SU-DHL-6 (cell line): ENCODE results near the gene ROCK2.

Experiments used
- H2AFZ ChIP-seq: fragments of 200-600 bp; sonication (generic); 2 replicates; pipeline ENCODE4 v1.6.1; 2014; ENCODE audit warnings: low read depth, mild to moderate bottlenecking, moderate library complexity, mixed read lengths, antibody characterized with exemption, low read length; ENCODE audit not compliant: severe bottlenecking
- H3F3A ChIP-seq: fragments of 200-600 bp; shearing (Covaris generic); 2 replicates; pipeline ENCODE4 v1.6.0; 2016; ENCODE audit warnings: antibody characterized with exemption, mild to moderate bottlenecking; ENCODE audit not compliant: insufficient read depth
- H3K27ac ChIP-seq: fragments of 200-600 bp; sonication (generic); 2 replicates; pipeline ENCODE4 v1.5.1; 2016; ENCODE audit warnings: low read depth, mild to moderate bottlenecking, low read length, moderate library complexity, mixed read lengths
- H3K27me3 ChIP-seq: fragments of 200-600 bp; sonication (generic), shearing (Covaris generic); 2 replicates; pipeline ENCODE4 v1.6.0; 2014; ENCODE audit warnings: mild to moderate bottlenecking, low read length
- H3K36me3 ChIP-seq: fragments of 200-600 bp; sonication (generic); 2 replicates; pipeline ENCODE4 v1.6.1; 2014; ENCODE audit warnings: mild to moderate bottlenecking, low read length, mixed read lengths
- H3K4me2 ChIP-seq: fragments of 300-600, 200-600 bp; shearing (Covaris generic), sonication (generic); 2 replicates; pipeline ENCODE4 v1.6.0; 2014; ENCODE audit warnings: low read length, low read depth, mild to moderate bottlenecking; ENCODE audit not compliant: poor library complexity, severe bottlenecking
- H3K4me3 ChIP-seq: fragments of 200-600 bp; sonication (generic); 2 replicates; pipeline ENCODE4 v1.5.1; 2014; ENCODE audit warnings: antibody characterized with exemption, low read length, mild to moderate bottlenecking, mixed read lengths; ENCODE audit not compliant: insufficient read depth, poor library complexity, severe bottlenecking
- H3K79me2 ChIP-seq: fragments of 200-600 bp; sonication (generic); 2 replicates; pipeline ENCODE4 v1.6.1; 2014; ENCODE audit warnings: mild to moderate bottlenecking, low read length, moderate library complexity; ENCODE audit not compliant: insufficient read depth
- H3K9ac ChIP-seq: fragments of 200-600 bp; sonication (generic); 2 replicates; pipeline ENCODE4 v1.7.0; 2014; ENCODE audit warnings: mild to moderate bottlenecking, low read length
- H3K9me2 ChIP-seq: fragments of 200-600 bp; sonication (generic); replicated peaks from 2 replicates; pipeline ENCODE4 v1.6.1; 2014; ENCODE audit warnings: low read length; ENCODE audit not compliant: insufficient read depth
- H3K9me3 ChIP-seq: fragments of 200-600 bp; sonication (generic); 2 replicates; pipeline ENCODE4 v1.6.1; 2014; ENCODE audit warnings: low read length, mixed read lengths; ENCODE audit not compliant: insufficient read depth
- H4K20me1 ChIP-seq: fragments of 200-600 bp; sonication (generic); 2 replicates; pipeline ENCODE4 v1.6.1; 2014; ENCODE audit warnings: low read depth, mild to moderate bottlenecking, antibody characterized with exemption, low read length, moderate library complexity, mixed read lengths
- CTCF ChIP-seq: fragments of 200-600 bp; sonication (generic); IDR thresholded peaks from one replicate; pipeline ENCODE4 v1.5.1; 2017; ENCODE audit warnings: antibody characterized with exemption, mild to moderate bottlenecking, low read length, moderate library complexity; ENCODE audit not compliant: insufficient read depth, poor library complexity, severe bottlenecking
- EZH2phosphoT487 ChIP-seq: fragments of 200-600 bp; sonication (generic), shearing (Covaris generic); conservative IDR thresholded peaks from 2 replicates; pipeline ENCODE4 v1.6.1; 2018; ENCODE audit warnings: mild to moderate bottlenecking, antibody characterized with exemption, low read length, moderate library complexity, mixed read lengths

The ROCK2 gene

GRCh38 chr2:11310212-11310611 is 34.2 kb downstream of the ROCK2 start:
- H3K79me2 ChIP-seq = peaks cover 85% of the 10 kb centered on the region
- H3K4me2 ChIP-seq = no peak overlapping the region
- no peaks in the 10 kb centered on the region for H3K27me3 ChIP-seq
- no peaks in the 10 kb centered on the region for H3K36me3 ChIP-seq
- H2AFZ ChIP-seq = no peak overlapping the region
- H3K9me3 ChIP-seq = no peaks in the 10 kb centered on the region
- peaks cover 49% of the 10 kb centered on the region for H4K20me1 ChIP-seq
- H3K27ac ChIP-seq = no peak overlapping the region
- no peaks in the 10 kb centered on the region for H3K9me2 ChIP-seq
- H3K4me3 ChIP-seq = no peak overlapping the region
- H3F3A ChIP-seq = 0 out of 2 replicates have a peak, but pooled peaks cover 3% of the 10 kb centered on the region
- no peak overlapping the region for H3K9ac ChIP-seq
- no peak for TF ChIP-seq CTCF
- TF ChIP-seq EZH2phosphoT487 = no peak

GRCh38 chr2:11309706-11310105 is 34.7 kb downstream of the ROCK2 start:
- H3K4me2 ChIP-seq = no peak overlapping the region

GRCh38 chr2:11307764-11308415 is 36.5 kb downstream of the ROCK2 start:
- Histone ChIP-seq H3K9ac (no peak overlapping the region), H3F3A (0 out of 2 replicates have a peak, but pooled peaks cover 3% of the 10 kb centered on the region), H3K4me2 (no peak overlapping the region), H3K36me3 (no peaks in the 10 kb centered on the region), H3K4me3 (no peak overlapping the region), H3K9me3 (no peaks in the 10 kb centered on the region), H3K9me2 (no peaks in the 10 kb centered on the region), H3K27ac (no peak overlapping the region), H4K20me1 (peaks cover 40% of the 10 kb centered on the region), H3K79me2 (peaks cover 83% of the 10 kb centered on the region), H3K27me3 (no peaks in the 10 kb centered on the region), H2AFZ (no peak overlapping the region)
- TF ChIP-seq EZH2phosphoT487 = no peak
- TF ChIP-seq CTCF = no peak

More at GRCh38 chr2:11309706-11310105, 34.7 kb downstream of the ROCK2 start:
- Histone ChIP-seq H2AFZ (no peak overlapping the region), H3K27ac (no peak overlapping the region), H3K36me3 (no peaks in the 10 kb centered on the region), H3K9me3 (no peaks in the 10 kb centered on the region), H3K9me2 (no peaks in the 10 kb centered on the region), H4K20me1 (peaks cover 48% of the 10 kb centered on the region), H3K79me2 (peaks cover 84% of the 10 kb centered on the region), H3K27me3 (no peaks in the 10 kb centered on the region), H3K4me3 (no peak overlapping the region), H3F3A (0 out of 2 replicates have a peak, but pooled peaks cover 3% of the 10 kb centered on the region), H3K9ac (no peak overlapping the region)
- TF ChIP-seq EZH2phosphoT487 = no peak
- no peak for TF ChIP-seq CTCF
